IPS DF 6.9 (cell line): ENCODE results near the gene MLNR.

ENCODE experiments used
- DNase-seq: peaks from one replicate; pipeline ENCODE4 v3.0.0-alpha.2; 2013; ENCODE audit warnings: low read depth, low spot score
- H3K27ac ChIP-seq: one replicate; pipeline ENCODE4 v1.5.1; 2013; ENCODE audit warnings: low read length, control low read depth
- H3K27me3 ChIP-seq: 2 replicates; pipeline ENCODE4 v1.6.1; 2013; ENCODE audit warnings: mild to moderate bottlenecking, low read length; ENCODE audit not compliant: control insufficient read depth, insufficient read depth
- H3K36me3 ChIP-seq: 2 replicates; pipeline ENCODE4 v1.6.1; 2013; ENCODE audit warnings: low read length; ENCODE audit not compliant: control insufficient read depth, insufficient read depth
- H3K4me1 ChIP-seq: 2 replicates; pipeline ENCODE4 v1.6.1; 2013; ENCODE audit warnings: low read length; ENCODE audit not compliant: control insufficient read depth, insufficient read depth
- H3K4me3 ChIP-seq: 2 replicates; pipeline ENCODE4 v1.5.1; 2013; ENCODE audit warnings: mild to moderate bottlenecking, low read length
- H3K9me3 ChIP-seq: 2 replicates; pipeline ENCODE4 v1.6.1; 2013; ENCODE audit warnings: low read length, inconsistent platforms; ENCODE audit not compliant: control insufficient read depth, insufficient read depth
- WGBS: extraction: QIAGEN DNeasy Blood & Tissue Kit; methylation state at CpG from one replicate; pipeline ENCODE4 v1.1.7; 2013; ENCODE audit warnings: mixed read lengths, missing lambda C conversion rate; ENCODE audit not compliant: insufficient read length, insufficient coverage; 5-methylcytosine and 5-hydroxymethylcytosine counted together

Gene MLNR

GRCh38 chr13:49225223-49226042, 5.3 kb downstream of the MLNR start:
- no peak for DNase-seq
- Histone ChIP-seq H3K9me3 (no peaks in the 10 kb centered on the region), H3K4me1 (no peaks in the 10 kb centered on the region), H3K27me3 (peaks cover 27% of the 10 kb centered on the region), H3K27ac (no peak overlapping the region), H3K4me3 (no peak overlapping the region), H3K36me3 (no peaks in the 10 kb centered on the region)
- WGBS = no CpG with 5 or more reads among the region's 5 CpGs

GRCh38 chr13:49226613-49227012, 6.5 kb downstream of the MLNR start:
- no CpG with 5 or more reads among the region's 5 CpGs for WGBS
- H3K27ac ChIP-seq = no peak overlapping the region
- no peak for DNase-seq

GRCh38 chr13:49234741-49235140, 14.6 kb downstream of the MLNR start:
- Histone ChIP-seq H3K36me3 (no peaks in the 10 kb centered on the region), H3K9me3 (no peaks in the 10 kb centered on the region), H3K27ac (no peak overlapping the region), H3K4me1 (no peaks in the 10 kb centered on the region), H3K4me3 (no peak overlapping the region), H3K27me3 (no peaks in the 10 kb centered on the region)
- 100% methylated on average over 1 of the region's 3 CpGs for WGBS
- no peak for DNase-seq

More at GRCh38 chr13:49226613-49227012, 6.5 kb downstream of the MLNR start:
- Histone ChIP-seq H3K4me3 (no peak overlapping the region), H3K4me1 (no peaks in the 10 kb centered on the region), H3K27me3 (peaks cover 15% of the 10 kb centered on the region), H3K36me3 (no peaks in the 10 kb centered on the region), H3K9me3 (no peaks in the 10 kb centered on the region)

- Histone ChIP-seq H3K27ac (no peak overlapping the region), H3K27me3 (no peaks in the 10 kb centered on the region), H3K36me3 (no peaks in the 10 kb centered on the region), H3K9me3 (no peaks in the 10 kb centered on the region), H3K4me1 (no peaks in the 10 kb centered on the region), H3K4me3 (no peak overlapping the region)
- WGBS = no CpG with 5 or more reads among the region's 6 CpGs
- no peak for DNase-seq
Observed at GRCh38 chr13:49235856-49236431, 15.8 kb downstream of the MLNR start.

GRCh38 chr13:49238621-49239020, 18.5 kb downstream of the MLNR start:
- Histone ChIP-seq H3K27ac (no peak overlapping the region), H3K4me1 (no peaks in the 10 kb centered on the region), H3K9me3 (no peaks in the 10 kb centered on the region), H3K4me3 (no peak overlapping the region), H3K36me3 (no peaks in the 10 kb centered on the region), H3K27me3 (no peaks in the 10 kb centered on the region)
- no peak for DNase-seq
- no CpG with 5 or more reads among the region's 2 CpGs for WGBS

GRCh38 chr13:49240017-49240416, 19.9 kb downstream of the MLNR start:
- WGBS = no CpG with 5 or more reads among the region's 4 CpGs
- H3K9me3 ChIP-seq = no peaks in the 10 kb centered on the region
- no peak overlapping the region for H3K4me3 ChIP-seq
- H3K27me3 ChIP-seq = no peaks in the 10 kb centered on the region
- H3K36me3 ChIP-seq = no peaks in the 10 kb centered on the region
- no peaks in the 10 kb centered on the region for H3K4me1 ChIP-seq
- no peak for DNase-seq
- no peak overlapping the region for H3K27ac ChIP-seq

GRCh38 chr13:49241296-49241695, 21.2 kb downstream of the MLNR start:
- H3K9me3 ChIP-seq = no peaks in the 10 kb centered on the region
- no peak overlapping the region for H3K27ac ChIP-seq
- H3K36me3 ChIP-seq = no peaks in the 10 kb centered on the region
- WGBS = no CpG with 5 or more reads among the region's 7 CpGs
- H3K4me1 ChIP-seq = no peaks in the 10 kb centered on the region
- no peaks in the 10 kb centered on the region for H3K27me3 ChIP-seq
- H3K4me3 ChIP-seq = no peak overlapping the region
- DNase-seq = no peak

GRCh38 chr13:49245101-49245500, 25.0 kb downstream of the MLNR start:
- H3K4me3 ChIP-seq = no peak overlapping the region
- H3K27ac ChIP-seq = no peak overlapping the region
- no peak for DNase-seq
- no peaks in the 10 kb centered on the region for H3K36me3 ChIP-seq
- no peaks in the 10 kb centered on the region for H3K27me3 ChIP-seq
- no peaks in the 10 kb centered on the region for H3K9me3 ChIP-seq
- H3K4me1 ChIP-seq = no peaks in the 10 kb centered on the region

- no peaks in the 10 kb centered on the region for H3K9me3 ChIP-seq
- H3K36me3 ChIP-seq = no peaks in the 10 kb centered on the region
- WGBS = no CpG with 5 or more reads among the region's 4 CpGs
- no peaks in the 10 kb centered on the region for H3K4me1 ChIP-seq
- peak overlapping the region; percentile 68; the same call in 1 of the 2 replicates for H3K4me3 ChIP-seq
- no peak for DNase-seq
- no peaks in the 10 kb centered on the region for H3K27me3 ChIP-seq
- H3K27ac ChIP-seq = no peak overlapping the region
Observed at GRCh38 chr13:49246850-49247642, 26.9 kb downstream of the MLNR start.

GRCh38 chr13:49247643-49248621, 27.8 kb downstream of the MLNR start, which contains the start of gene CDADC1:
Gene CDADC1, plus strand, starts transcription at chr13:49247925. Its CDS starts 113 bp downstream, at chr13:49248038.
- WGBS = no CpG with 5 or more reads among the region's 56 CpGs
- Histone ChIP-seq H3K9me3 (no peaks in the 10 kb centered on the region), H3K36me3 (no peaks in the 10 kb centered on the region), H3K27me3 (no peaks in the 10 kb centered on the region), H3K4me3 (peak within 1 kb of the TSS; percentile 68), H3K4me1 (no peaks in the 10 kb centered on the region), H3K27ac (no peak within 1 kb of the TSS)
- DNase-seq = peak; percentile 92
